Measurements from ENCODE around the gene TTBK2. TPM values are rescaled to one million over a fixed set of nuclear protein-coding genes. Genes with fewer than 3 reads are reported as not detected.

The TTBK2 gene
- total RNA-seq, 1 donor from 2014 or later = 8.8 TPM

DNA sequence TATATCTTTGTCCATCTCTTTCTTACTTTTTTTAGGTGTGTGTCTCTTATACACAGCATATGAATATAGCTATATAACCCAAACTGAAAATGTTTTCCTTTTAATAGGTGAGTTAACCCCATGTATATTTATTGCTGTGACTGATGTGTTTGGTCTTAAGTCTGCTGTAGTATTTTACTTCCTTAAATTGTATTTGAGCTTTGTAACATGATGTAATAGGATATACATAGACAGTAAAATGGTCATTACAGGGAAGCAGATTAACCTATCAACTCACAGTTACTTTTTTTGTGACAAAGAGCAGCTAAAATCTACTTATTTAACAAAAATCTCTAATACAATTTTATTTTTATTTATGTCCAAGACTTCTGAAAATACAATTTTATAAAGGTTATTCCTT, 131.9 kb downstream of the TTBK2 start:
- no peaks in the 10 kb centered on the region for H3K4me1 ChIP-seq
- TF ChIP-seq POLR2AphosphoS5 (IDR thresholded peaks at IDR 0.05; ENCODE audit: insufficient read depth in 1 of 2, low read depth in 1 of 2) = no peak
- no peak for TF ChIP-seq POLR2A (IDR thresholded peaks at IDR 0.05)
- TF ChIP-seq, protein P1, sequence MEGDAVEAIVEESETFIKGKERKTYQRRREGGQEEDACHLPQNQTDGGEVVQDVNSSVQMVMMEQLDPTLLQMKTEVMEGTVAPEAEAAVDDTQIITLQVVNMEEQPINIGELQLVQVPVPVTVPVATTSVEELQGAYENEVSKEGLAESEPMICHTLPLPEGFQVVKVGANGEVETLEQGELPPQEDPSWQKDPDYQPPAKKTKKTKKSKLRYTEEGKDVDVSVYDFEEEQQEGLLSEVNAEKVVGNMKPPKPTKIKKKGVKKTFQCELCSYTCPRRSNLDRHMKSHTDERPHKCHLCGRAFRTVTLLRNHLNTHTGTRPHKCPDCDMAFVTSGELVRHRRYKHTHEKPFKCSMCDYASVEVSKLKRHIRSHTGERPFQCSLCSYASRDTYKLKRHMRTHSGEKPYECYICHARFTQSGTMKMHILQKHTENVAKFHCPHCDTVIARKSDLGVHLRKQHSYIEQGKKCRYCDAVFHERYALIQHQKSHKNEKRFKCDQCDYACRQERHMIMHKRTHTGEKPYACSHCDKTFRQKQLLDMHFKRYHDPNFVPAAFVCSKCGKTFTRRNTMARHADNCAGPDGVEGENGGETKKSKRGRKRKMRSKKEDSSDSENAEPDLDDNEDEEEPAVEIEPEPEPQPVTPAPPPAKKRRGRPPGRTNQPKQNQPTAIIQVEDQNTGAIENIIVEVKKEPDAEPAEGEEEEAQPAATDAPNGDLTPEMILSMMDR (IDR thresholded peaks at IDR 0.05) = no peak
- no peaks in the 10 kb centered on the region for H3K9me3 ChIP-seq
- intact Hi-C loops (cut with DNase I) = no loop called here
- H3K27me3 ChIP-seq = no peaks in the 10 kb centered on the region
- H3K4me3 ChIP-seq = no peak overlapping the region
- no peak for DNase-seq (ENCODE audit: extremely low spot score in 2 of 2)
- H3K27ac ChIP-seq = no peak overlapping the region
- H3K36me3 ChIP-seq = peaks cover 0 to 6% of the 10 kb centered on the region in 2 donors

DNA sequence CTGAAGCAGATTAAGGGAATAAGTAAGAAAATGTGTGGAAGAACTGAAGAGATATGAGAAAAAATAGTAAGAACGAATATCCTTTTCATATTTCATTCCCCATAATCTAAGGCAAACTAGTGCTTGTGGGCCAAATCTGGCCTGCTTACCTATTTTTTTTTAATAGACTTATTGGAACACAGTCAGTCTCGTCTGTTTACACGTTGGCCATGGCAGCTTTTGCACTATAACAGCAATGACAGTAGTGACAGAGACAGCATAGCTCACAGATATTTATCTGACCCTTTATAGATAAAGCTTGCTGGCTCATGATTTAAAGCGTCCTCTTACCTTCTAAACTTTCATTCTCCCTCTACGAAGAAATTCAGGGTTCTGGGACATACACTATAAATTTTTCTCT, 133.6 kb downstream of the TTBK2 start:
- Histone ChIP-seq H3K4me3 (no peak overlapping the region), H3K27ac (no peak overlapping the region), H3K9me3 (no peaks in the 10 kb centered on the region), H3K4me1 (no peaks in the 10 kb centered on the region), H3K27me3 (no peaks in the 10 kb centered on the region), H3K36me3 (peaks cover 0 to 13% of the 10 kb centered on the region in 2 donors)
- TF ChIP-seq POLR2A (IDR thresholded peaks at IDR 0.05) (no peak), POLR2AphosphoS5 (IDR thresholded peaks at IDR 0.05; ENCODE audit: insufficient read depth in 1 of 2, low read depth in 1 of 2) (no peak)
- TF ChIP-seq, protein P1 (IDR thresholded peaks at IDR 0.05) = no peak
- DNase-seq (ENCODE audit: extremely low spot score in 2 of 2) = no peak
- intact Hi-C loops (cut with DNase I) = no loop called here

DNA sequence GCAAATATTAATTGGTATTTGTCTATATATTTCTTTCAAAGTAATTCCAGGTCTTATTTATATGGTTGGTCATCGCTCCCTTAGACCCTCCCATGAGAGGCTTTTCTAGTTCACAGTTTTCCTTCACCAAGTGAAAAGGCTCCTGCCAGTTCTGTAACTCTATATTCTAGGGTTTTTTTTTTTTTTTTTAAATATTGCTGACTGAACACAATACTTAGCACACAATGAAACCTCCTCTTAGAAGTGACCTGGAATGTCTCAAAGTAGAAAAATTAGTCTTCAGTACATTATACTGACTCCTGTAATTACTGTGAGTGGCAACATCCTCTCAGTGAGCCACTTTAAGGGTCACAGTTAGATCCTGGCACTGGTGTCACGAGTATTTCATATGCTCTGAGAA, 135.0 kb downstream of the TTBK2 start:
- Histone ChIP-seq H3K27ac (no peak overlapping the region), H3K36me3 (peaks cover 0 to 13% of the 10 kb centered on the region in 2 donors), H3K4me3 (no peak overlapping the region), H3K9me3 (no peaks in the 10 kb centered on the region), H3K4me1 (no peaks in the 10 kb centered on the region), H3K27me3 (no peaks in the 10 kb centered on the region)
- no peak for TF ChIP-seq POLR2A (IDR thresholded peaks at IDR 0.05)
- TF ChIP-seq POLR2AphosphoS5 (IDR thresholded peaks at IDR 0.05; ENCODE audit: insufficient read depth in 1 of 2, low read depth in 1 of 2) = no peak
- TF ChIP-seq, protein P1 (IDR thresholded peaks at IDR 0.05) = no peak
- no peak for DNase-seq (ENCODE audit: extremely low spot score in 2 of 2)
- intact Hi-C loops (cut with DNase I) = no loop called here

DNA sequence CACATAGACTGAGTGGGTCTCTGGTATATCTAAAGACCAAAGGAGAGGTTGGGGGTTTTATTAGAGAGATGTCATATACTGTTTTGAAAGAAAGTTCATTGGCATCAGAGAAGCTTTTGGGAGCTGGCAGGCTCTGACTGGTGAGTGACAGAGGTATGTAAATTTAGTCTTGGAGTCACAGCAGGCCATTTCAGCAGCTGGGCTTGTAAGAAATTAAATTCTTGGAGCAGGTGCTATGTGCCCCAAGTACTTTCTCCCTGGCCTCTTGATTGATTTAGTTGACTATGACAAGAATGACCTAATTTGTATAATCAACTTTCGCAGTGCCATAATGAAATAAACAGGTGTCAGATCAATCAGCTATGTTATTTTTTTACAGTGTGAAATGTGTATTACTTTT, 135.9 kb downstream of the TTBK2 start:
- Histone ChIP-seq H3K4me3 (no peak overlapping the region), H3K36me3 (peaks cover 0 to 12% of the 10 kb centered on the region in 2 donors), H3K4me1 (no peaks in the 10 kb centered on the region), H3K27ac (no peak overlapping the region), H3K27me3 (no peaks in the 10 kb centered on the region), H3K9me3 (no peaks in the 10 kb centered on the region)
- intact Hi-C loops (cut with DNase I) = no loop called here
- TF ChIP-seq POLR2A (IDR thresholded peaks at IDR 0.05) = no peak
- no peak for TF ChIP-seq POLR2AphosphoS5 (IDR thresholded peaks at IDR 0.05; ENCODE audit: insufficient read depth in 1 of 2, low read depth in 1 of 2)
- TF ChIP-seq, protein P1 (IDR thresholded peaks at IDR 0.05) = no peak
- DNase-seq (ENCODE audit: extremely low spot score in 2 of 2) = no peak

DNA sequence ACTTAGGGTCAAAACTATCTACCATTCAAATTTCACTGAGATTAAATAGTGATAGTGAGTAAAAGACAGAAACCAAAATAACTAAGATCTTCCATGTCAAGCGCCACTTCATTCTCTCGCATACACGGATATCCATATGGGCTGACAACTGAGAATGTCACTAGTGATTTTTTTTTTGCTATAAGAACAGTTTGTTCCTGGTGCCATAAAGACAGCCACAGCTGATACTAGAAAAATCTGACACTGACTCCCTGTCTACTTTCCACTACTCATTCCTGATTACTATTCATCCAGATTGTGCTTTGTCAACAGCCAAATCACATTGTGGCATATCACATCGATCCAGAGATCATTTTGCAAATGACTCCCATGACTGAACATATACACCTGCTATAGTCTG, 137.9 kb downstream of the TTBK2 start:
- Histone ChIP-seq H3K27me3 (no peaks in the 10 kb centered on the region), H3K27ac (no peak overlapping the region), H3K9me3 (no peaks in the 10 kb centered on the region), H3K36me3 (peaks cover 0 to 7% of the 10 kb centered on the region in 2 donors), H3K4me3 (no peak overlapping the region), H3K4me1 (no peaks in the 10 kb centered on the region)
- intact Hi-C loops (cut with DNase I) = no loop called here
- no peak for DNase-seq (ENCODE audit: extremely low spot score in 2 of 2)
- TF ChIP-seq POLR2A (IDR thresholded peaks at IDR 0.05) (no peak), POLR2AphosphoS5 (IDR thresholded peaks at IDR 0.05; ENCODE audit: insufficient read depth in 1 of 2, low read depth in 1 of 2) (no peak)
- TF ChIP-seq, protein P1 (IDR thresholded peaks at IDR 0.05) = no peak
